HG03196 (cell line): ENCODE data around the gene MATN3.

Experiments used
- ATAC-seq: cut with Tn5 transposase; IDR thresholded peaks from one replicate; pipeline ENCODE4 v1.9.1; 2021; ENCODE audit not compliant: unreplicated experiment

The MATN3 gene

DNA sequence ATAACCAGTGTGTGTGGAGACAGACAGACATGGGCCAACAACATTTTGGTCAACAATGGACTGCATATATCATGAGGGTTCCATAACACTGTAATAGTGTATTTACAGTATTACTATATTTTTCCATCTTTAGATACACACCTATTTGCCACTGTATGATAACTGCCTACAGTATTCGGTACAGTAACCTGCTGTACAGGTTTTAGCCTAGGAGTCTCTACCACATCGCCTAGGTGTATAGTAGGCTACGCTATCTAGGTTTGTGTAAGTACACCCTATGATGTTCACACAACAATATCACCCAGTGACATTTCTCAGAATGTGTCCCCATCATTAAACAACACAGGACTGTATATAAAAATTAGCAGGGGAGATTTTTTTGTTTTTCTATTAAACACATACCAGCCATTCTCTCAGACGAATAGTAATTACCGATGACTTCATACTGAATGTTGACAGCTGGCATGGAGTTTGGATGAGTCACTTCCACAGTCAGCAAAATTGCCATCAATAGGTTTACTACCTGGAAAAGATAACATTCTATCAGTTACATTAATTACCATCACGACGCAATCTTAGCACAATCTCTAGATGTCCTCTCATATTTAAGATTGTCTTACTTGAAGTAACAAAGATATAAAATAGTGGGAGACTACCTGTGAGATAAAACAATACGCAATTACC is 28.2 kb upstream of the MATN3 start:
- ATAC-seq = no peak

GRCh38 chr2:20037660-20038059 is 25.2 kb upstream of the MATN3 start:
- no peak for ATAC-seq

DNA sequence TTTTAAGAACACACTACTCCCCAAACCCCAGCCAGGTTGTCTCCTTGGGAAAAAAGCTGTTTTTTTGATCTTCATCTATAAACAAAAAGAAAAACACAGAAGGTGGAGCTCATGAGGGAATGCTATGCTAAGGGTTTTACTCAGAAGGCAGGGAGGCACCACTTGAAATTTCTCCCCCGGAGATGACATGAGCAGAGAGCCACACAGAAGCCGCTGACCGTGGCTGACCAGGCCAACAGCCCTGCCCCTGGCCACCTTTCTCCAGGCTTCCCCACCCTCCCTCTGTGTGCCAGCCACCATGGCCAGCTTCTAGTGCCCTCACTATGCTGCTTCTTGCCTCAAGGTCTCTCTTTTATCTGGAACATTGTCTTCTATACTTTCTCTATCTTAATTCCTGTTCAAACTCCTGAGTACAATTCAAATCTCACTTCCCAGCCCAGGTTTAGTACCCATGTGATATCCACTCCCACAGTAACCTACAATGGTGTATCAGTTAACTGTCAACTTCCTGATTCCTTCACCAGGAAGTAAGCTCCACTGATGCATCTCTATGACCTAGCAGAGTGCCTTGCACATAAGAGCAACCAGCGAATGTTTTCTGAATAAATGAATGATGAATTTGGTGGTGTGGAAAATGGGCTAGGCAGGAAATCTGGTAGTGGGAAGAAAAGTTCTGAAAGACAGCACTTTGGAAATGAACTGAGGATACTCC is 23.6 kb upstream of the MATN3 start:
- ATAC-seq = no peak

DNA sequence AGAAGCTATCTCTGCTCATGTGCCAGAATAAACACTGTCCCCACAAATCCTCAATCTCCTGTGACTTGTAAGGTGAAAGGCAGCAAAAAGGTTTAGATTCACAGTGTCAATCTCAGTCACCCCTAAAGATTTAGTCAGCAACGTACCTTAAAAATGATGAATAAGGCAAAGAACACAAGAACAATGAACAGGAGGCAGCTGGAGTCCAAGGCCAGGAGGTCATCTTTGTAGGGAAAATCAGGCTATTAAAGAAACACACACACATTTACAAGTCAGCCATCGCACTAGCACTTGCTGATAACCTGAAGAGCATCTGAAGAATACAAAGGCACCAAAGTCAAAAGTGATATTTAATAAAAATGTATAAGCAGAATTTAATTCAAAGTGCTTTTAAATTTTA is 22.4 kb upstream of the MATN3 start:
- ATAC-seq = no peak

DNA sequence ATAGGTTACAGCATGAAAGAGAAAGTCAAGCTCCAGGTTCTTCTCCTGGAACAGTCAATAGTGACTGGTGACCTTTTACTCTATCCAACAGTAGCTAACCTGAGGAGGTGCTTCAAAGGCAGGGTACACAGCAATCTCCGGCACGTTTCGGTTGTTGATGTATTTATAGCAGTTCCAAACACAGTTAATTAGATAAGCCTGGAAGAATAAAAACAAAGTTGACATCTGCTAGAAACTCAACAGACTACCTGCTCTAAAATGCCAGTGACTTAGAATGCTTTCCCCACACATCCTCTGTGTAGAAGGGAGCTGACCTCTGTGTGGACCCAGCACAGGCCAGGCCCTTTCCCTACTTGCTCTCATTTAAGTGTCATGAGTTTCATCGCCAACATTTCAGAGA is 21.8 kb upstream of the MATN3 start:
- ATAC-seq = no peak

DNA sequence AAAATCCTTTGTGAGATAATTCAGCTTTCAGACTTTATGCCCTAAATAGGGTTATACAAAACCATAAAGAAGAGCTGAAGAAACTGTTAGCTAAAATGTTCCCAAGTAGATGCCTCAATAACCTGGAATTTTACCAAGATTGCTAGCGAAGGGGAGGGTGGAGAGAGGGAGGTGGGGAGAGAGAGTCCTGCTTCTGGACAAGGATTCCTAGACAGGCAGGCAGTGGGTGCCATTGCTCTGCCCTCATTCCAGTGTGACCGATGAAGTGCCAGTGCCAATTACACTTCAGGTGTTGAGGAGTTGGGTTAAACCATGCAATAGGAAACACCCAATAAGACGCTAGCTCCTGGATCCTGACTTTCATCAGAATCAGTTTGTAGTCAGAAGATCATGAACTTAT is 20.9 kb upstream of the MATN3 start:
- ATAC-seq = no peak

DNA sequence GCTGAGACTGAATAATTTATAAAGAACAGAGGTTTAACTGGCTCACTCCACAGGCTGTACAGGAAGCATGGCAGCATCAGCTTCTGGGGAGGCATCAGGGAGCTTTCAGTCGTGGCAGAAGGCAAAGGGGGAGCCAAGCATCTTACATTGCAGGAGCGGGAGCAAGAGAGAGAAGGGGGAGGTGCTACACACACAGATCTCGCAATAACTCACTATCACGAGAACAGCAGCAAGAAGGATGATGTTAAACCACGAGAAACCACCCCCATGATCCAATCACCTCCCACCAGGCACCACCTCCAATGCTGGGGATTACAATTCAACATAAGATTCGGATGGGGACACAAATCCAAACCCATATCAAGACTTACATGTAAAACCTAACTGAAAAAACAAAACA is 17.8 kb upstream of the MATN3 start:
- no peak for ATAC-seq

DNA sequence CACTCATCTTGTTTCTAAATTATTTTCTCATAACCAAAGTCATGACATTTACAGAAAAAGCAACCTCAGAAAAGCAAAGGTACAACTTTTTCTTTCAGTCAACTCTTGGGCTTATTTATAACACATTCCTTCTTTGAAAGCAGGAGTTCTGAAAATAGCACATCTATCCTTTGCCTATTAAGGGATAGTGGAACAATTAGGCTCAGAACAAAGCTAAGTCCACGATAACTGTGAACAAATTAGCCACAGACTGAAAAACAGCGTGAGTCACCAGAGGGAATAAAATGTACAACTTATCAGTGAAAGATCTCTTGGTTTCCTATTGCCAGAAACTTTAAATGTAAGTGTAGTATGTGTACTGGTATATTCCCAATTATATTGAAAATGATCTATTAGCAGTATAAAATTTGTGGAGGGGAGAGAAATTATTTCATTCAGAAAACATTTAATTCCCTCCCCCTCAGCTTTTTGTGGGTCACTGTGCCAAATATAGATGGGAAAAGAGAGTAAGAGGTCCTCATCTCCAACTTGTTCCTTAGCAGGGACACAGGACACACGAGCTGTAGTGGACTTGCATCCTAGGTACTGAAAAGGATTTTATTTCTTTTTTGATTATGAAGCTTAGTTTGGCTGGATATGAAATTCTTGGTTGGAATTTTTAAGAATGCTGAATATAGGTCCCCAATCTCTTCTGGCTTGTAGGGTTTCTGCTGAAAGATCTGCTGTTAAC is 15.4 kb upstream of the MATN3 start:
- ATAC-seq = no peak

DNA sequence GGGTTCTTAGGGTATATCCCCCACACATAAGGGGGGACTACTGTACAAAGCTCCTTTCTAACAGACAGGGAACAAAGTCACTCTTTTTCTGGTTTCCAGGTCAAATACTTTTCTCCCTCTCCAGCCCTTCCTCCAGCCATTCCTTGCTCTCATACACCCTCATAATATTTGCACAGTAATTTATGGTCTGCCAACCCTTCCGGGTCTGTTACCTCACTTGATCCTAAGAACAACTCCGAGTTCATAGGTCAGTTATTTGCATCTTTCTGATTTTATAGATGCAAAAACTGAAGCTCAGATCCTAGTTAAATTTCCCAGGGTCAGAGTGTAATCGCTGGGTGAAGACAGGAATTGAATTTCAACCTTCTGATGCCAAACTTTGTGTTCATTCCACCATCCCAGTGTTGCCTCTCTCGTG is 14.8 kb upstream of the MATN3 start:
- no peak for ATAC-seq

DNA sequence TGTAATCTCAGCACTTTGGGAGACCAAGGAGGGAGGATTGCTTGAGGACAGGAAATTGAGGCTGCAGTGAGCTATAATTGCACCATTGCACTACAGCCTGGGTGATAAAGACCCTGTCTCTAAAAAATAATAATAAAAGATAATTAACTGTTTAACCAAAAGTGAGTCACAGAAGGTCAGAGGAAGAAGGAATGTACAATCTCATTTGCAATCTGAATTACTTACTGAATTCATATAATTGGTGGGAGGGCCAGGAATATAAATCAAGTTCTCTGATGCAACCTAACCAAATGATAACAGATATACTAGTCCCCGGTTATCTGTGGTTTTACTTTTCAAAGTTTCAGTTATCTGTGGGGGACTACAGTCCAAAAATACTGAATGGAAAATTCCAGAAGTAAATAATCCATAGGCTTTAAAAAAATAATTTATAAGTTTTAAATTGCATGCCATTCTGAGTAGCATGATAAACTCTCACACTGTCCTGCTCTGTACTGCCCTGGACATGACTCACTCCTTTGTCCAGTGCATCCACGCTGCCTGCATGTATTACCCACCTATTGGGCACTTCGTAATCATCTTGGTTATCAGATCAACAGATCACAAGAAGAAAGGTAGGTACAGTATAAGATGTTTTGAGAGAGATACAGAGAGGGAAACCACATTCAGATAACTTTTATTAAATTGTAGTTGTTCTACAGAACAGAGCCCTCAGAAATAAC is 12.8 kb upstream of the MATN3 start:
- no peak for ATAC-seq

GRCh38 chr2:20023688-20024087 is 11.2 kb upstream of the MATN3 start:
- ATAC-seq = no peak

GRCh38 chr2:20021405-20022009 is 9.0 kb upstream of the MATN3 start:
- ATAC-seq = no peak

DNA sequence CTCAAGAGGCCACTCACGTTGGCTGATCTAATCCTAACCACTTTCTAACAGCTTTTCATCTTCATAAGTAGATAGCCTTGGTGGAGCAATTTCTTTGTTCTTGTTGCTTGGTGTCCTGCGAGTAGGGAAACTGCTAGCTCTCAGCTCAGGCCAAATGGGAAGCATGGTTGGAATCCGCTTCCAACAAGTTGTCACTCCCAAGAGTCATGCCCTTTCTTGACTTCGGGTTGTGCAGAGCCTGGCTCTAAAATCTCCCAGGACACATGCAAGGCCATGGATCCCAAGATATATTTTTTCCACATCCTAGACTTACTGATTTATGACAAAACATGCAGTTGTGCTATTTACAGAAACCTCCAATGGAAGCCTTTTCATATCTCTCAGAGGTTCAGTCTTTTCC is 7.3 kb upstream of the MATN3 start:
- no peak for ATAC-seq

DNA sequence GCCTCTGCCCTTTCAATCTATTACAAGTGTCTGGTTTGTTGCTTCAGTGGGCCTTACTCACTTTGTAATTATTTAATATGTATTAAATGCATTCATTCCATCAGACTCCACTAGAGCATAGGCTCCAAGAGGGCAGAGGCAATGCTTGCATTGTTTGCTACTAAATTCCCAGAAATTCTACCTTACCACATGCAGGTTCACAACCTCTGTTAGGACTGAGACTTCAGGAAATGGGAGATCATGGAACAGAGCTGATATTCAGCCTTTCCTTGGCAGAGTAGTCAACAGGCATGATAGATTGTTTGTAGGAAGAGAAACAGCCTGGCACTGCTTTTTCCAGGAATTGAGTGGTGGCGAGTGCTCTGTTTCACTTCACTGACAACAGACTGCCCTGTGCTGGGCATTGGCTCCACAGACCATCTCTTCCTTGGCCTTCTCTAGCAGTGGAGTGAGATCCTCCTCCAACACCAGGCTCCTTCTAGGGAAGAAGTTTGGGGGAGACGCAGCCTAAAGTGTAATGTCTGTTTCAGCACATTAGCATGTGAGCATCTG is 6.2 kb upstream of the MATN3 start:
- no peak for ATAC-seq

GRCh38 chr2:20016346-20016745 is 3.9 kb upstream of the MATN3 start:
- ATAC-seq = no peak

- no peak for ATAC-seq
These were observed 3.1 kb upstream of the MATN3 start for GRCh38 chr2:20015482-20016083.

DNA sequence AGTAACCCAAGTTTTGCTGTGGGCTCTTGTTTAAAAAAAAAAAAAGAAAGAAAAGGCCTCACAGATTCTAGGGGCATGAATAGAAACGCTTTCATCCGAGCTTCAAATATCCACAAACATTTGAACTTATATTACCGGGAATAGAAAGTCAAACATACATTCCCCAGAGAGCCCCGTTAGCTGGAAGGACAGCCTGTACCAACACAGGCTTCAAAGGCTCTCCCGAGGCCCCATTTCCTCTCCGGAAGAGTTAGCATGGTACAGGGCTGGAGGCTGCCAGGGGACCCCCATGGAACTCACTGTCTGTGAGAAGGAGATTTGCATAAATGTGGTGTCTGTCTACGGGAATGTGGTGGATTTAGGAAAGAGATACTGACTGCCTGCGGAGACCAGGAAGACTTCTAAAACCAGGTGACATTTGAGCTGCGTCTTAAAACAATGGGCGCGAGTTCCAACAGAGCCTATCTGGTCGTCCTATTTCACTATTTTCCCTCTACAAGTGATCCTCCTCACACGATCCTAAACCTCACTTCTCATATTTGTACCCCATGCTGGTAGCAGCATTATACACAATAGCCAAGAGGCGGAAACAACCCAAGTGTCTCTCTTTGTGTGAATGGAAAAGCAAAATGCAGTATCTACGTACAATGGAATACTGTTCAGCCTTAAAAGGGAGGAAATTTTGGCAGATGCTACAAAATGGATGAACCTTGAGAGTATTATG is 820 bp upstream of the MATN3 start:
- no peak for ATAC-seq

GRCh38 chr2:20012032-20012281 is 511 bp downstream of the MATN3 start:
- ATAC-seq = no peak

DNA sequence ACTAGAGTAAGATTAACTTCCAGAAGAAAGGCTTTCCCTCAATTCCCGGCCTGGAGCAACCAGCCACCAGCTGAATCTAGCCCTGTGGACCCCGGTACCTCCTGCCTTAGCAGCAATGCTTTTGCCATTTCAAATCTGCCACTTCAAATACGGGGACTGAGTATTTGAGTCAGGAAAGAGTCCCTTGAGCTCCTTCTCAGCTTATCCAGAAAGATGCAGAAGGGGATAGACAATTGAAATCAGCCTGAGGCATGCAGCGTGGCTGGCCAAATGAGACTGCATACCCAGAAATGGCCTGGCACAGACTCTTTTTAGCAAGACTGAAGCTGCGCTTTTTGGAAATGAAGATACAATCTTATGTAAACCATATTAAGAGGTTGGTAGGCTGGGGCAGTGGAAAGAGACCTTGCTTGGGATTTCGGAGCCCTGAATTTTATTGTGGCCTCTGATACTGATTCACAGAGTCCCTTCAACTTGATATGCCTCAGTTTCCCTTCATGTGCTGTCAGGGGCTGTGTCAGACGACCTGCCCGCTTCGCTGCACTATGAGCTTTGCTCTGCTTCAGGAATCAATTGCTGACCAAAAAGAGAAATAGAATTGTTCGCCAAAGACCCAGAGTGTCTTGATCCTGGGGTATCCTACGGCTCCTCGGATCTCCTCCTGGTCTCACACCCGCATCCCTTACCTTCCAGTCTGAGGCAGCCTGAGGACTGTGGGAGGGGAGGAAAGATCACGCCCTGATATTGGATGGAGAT is 1.0 kb downstream of the MATN3 start:
- ATAC-seq = no peak
